Hematopoietic multipotent progenitor cell treated with erythropoietin and hydrocortisone succinate and interleukin-3 and kit ligand, for 6 days (in vitro differentiated cells): ENCODE results near the gene CACNA1G.

ENCODE experiments used
- DNase-seq: peaks from one replicate; pipeline ENCODE4 v3.0.0-alpha.2; 2015

Gene CACNA1G

DNA sequence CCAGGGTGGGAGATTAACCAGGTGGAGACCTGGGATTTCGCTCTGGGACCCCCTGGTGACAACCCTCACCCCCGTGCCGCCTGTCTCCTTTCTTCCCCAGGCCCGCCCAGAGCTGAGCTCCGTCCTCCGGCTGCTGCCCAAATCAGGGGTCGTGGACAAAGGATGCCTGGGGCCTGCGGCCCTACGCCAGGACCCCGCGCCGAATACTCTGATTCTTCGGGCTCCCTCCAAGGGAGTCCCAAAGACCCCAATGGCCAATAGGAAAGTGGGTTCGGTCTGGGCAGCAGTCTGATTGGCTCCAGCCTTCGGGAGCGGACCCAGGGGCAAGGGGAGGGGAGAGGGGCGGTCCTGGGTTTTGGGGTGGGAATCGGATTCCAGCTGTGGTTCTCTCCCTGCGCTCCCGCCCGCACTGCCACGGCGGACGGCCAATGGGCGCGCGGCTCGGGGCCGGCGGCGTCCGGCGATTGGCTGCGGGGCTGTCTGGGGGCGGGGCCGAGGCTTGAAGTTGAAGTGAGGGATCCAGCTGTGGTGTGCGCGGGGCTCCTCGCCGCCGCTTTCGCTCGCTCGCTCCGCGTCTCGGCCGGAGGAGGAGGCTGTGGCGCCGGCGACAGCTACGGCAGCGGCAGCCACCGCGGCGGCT, at the start of gene CACNA1G:
Gene CACNA1G (plus strand): TSS at position 531 of the 640 bp plus-strand sequence. CDS start 745 bp downstream, outside the sequence.
- DNase-seq = peak; percentile 92

- DNase-seq = no peak
Measured at GRCh38 chr17:50511058-50511457, 49.5 kb upstream of the CACNA1G start.

- DNase-seq = no peak
Measured at GRCh38 chr17:50513495-50513894, 47.0 kb upstream of the CACNA1G start.

GRCh38 chr17:50514388-50514787, 46.1 kb upstream of the CACNA1G start:
- DNase-seq = no peak

DNA sequence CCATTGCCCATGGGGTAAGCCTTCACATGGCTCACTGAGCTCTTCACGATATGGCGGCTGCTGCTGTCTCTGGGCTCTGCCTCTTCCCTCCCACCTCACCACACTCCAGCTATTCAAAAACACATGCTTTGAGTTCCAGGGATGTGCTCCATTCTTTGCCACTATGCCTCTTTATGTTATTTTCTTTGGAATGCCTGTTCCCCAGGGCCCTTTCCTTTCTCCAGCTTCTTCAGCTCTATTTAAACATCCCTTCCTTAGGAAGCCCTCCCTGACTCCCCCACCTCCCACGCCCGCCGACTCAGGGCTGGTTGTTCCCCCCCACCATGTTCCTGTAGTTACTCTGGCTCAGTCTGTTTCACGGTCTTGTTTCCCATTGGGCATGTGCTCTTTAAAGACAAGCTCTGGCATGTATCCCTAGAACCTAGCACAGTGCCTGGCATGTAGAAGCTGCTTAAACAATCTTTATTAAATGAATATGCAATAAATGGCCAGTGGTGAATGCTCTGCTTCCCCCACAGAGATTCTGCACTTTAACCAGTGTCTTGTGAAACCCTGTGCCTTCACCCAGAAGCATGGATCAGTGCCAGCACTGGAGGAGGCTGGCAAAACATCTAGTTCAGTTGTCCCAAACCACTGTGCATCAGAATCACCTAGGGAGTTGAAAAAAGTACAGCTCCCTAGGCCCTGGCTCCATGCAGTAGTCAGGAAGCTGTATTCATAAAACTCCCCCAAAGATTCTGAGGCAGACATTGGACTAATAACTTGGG, 45.4 kb upstream of the CACNA1G start:
- peak; percentile 32 for DNase-seq

DNA sequence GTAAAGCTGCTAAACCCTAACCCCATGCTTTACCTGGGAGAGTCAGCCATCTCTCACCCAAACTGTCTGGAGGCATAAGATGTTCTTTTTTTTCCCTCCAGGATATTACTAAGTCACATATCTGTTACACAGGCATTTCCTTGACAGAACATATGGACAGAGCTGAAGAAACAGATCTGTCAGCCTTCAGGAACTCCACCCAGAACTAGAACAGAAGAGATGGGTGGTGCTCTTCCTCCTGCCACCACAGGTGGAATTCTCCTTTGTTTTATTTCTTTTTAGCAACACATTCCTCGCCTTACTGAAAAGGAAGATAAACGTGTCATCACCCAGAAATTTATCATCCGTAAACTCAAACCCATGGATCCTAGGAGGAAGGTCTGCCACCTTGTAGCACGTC, 43.5 kb upstream of the CACNA1G start:
- DNase-seq = no peak

- no peak for DNase-seq
Measured at GRCh38 chr17:50517504-50518383, 42.8 kb upstream of the CACNA1G start.

GRCh38 chr17:50518384-50519023, 42.0 kb upstream of the CACNA1G start:
- DNase-seq = no peak

DNA sequence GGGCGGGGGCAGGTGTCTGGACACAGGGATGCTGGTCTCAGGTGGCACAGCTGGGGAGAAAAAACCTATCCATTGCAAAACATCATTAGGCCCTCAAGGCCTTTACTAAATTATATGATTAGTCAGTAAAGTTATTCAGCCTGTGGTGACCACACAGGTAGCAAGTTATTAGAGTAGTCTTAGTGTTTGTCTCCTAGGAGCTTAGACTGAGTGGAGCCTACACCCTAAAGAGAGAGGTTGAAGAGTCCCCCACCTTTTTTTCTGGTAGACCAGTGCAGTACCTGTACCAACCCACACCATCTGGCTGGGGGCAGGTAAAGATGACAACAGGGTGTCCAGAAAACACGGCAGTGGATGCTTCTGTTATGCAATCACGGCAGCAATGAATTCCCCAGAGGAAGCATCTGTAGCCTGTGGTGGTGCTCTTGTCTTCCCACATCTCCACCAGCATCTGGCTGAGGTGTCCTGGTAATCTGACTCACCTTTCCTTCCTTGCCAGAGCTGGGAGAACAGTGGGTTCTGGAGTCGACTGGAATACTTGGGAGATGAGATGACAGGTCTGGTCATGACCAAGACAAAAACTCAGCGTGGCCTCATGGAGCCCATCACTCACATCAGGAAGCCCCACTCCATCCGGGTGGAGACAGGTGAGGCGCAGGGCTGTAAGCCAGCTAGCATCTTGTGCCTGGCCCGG, 41.2 kb upstream of the CACNA1G start:
- no peak for DNase-seq

- no peak for DNase-seq
Measured at GRCh38 chr17:50520483-50520882, 40.0 kb upstream of the CACNA1G start.

- DNase-seq = no peak
Measured at GRCh38 chr17:50521514-50521913, 39.0 kb upstream of the CACNA1G start.

DNA sequence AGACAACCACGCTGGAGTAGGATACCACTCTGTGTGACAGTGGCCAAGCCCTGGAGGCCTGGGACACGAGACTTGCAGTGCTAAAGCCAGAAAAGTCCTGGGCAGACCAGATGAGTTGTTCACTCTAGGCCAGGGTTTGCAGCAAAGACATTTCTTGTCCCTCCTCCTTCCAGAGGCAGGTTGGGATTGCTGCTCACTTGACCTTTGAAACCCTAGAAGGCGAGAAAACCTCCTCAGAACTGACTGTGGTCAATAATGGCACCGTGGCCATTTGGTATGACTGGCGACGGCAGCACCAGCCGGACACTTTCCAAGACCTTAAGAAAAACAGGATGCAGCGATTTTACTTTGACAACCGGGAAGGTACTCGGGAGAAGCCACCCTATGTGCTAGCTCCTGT, 37.7 kb upstream of the CACNA1G start:
- DNase-seq = no peak

DNA sequence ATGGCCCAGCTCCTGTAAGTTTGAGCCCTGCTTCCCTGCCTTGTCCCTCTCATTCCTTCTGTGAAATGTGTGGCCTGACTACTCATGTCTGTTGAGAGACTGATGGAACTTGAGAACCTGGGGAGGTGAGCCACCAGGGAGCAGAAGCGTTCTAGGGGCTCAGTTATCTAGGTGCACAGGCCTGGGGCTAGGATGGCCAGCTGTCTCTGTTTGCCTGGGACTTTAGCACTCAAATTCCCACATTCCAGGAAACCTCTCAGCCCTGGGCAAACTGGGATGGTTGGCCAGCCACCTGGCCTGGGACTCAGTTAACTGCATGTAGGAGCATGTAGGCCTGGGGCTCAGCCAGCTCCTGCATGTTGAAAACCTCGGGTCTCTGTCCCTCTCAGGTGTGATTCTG, 37.3 kb upstream of the CACNA1G start:
- no peak for DNase-seq

DNA sequence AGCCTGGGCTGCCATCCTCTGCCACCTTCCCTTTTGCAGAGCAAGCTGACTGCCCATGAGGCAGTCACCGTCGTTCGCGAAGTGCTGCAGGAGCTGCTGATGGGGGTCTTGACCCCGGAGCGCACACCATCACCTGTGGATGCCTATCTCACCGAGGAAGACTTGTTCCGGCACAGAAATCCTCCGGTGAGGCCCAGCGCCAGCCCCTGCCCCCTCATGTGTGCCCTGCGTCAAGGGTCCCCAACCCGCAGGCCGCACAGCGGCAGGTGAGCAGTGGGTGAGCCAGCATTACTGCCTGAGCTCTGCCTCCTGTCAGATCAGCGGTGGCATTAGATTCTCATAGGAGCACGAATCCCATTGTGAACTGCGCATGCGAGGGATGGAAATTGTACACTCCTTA, 35.7 kb upstream of the CACNA1G start:
- no peak for DNase-seq

DNA sequence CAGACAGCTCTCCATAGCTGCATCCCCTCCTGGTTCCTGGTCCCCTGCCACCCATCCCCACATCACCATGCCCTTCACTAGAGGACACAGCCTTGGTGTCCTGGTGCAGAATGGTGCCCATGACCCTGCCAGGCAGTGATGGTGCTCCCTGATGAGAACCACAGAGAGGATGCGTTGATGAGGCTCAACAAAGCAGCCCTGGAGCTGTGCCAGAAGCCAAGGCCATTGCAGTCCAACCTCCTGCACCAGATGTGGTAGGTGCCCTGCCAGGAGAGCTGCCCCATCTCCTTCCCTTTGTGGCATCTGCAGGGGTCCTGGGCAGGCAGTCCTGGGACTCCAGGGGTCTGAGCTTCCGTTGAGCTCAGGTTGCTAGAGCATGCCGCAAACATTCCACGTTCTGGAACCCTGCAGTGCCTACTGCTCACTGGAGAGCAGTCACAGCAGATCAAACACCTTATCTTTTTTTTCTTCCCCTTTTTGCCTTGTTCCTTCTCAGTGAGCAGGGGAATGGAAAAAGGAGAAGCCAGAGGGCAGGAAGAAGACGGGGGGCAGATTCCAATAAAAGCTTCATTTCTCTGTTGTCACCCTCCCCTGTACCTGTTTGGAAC, 33.3 kb upstream of the CACNA1G start:
- DNase-seq = peak; percentile 43

DNA sequence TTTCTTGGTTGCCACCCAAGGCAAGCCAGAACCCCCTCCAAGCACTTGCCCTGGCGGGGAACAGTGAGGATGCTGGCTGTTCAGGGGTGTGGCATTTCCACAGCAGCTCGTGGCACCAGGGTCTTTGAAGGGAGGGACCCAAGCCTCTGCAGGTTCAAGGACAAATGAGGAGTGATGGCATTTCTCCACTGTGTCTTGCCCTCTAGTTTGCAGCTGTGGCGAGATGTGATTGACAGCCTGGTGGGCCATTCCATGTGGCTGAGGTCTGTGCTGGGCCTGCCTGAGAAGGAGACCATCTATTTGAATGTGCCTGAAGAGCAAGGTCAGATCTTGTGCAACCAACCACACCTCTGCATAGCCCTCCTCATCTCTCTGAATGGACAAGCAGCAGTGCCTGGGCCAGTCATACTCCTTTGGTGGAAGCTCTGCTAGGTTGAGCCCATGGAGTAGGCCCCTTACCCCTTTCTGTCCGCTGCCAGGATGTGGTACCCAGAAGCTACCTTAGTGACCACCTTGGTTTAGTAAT, 32.5 kb upstream of the CACNA1G start:
- DNase-seq = no peak

DNA sequence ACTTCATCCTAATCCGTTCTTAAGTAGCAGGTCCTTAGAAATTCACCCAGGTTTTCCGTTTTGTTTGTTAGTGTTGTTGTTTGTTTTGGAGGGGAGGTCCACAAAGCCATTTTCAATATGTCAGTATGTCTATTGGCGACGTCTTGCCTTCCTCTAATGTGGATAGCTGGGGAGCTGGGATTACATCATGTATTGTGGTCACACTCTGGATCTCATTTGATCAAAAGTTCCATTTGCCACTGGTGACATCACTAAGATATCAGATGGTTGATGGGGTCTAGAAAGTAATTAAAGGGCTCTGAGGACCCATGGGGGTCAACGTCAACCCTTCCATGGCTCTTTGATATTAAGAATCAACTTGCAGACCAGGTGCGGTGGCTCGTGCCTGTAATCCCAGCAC, 30.7 kb upstream of the CACNA1G start:
- no peak for DNase-seq

DNA sequence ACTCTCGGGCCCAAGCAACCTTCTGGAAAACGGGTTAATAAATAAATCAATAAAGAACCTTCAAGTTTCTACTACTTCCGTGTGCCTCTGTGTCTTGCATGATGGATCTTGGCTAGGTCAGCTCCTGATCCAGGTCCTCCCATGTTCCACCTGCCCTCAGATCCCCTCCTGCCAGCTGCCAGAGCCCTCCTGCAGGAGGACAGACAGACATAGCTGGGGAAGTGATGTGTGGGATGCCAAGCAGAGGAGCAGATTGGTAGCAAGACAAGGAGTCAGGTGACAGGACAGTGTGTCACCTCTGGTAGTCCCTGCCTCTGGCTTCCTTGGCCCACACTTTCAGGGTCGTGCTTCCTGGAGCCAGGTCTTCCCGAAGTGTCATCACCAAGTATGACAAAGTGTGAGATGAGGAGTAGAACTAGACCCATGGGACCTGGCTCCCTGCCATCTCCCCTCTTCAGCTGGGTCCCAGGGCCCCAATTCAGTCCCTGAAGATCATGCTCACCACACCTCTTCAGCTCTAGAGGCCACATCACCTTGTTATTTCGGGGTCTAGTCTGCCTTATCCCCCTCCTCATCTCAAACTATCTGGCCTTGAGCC, 29.0 kb upstream of the CACNA1G start:
- peak; percentile 39 for DNase-seq

DNA sequence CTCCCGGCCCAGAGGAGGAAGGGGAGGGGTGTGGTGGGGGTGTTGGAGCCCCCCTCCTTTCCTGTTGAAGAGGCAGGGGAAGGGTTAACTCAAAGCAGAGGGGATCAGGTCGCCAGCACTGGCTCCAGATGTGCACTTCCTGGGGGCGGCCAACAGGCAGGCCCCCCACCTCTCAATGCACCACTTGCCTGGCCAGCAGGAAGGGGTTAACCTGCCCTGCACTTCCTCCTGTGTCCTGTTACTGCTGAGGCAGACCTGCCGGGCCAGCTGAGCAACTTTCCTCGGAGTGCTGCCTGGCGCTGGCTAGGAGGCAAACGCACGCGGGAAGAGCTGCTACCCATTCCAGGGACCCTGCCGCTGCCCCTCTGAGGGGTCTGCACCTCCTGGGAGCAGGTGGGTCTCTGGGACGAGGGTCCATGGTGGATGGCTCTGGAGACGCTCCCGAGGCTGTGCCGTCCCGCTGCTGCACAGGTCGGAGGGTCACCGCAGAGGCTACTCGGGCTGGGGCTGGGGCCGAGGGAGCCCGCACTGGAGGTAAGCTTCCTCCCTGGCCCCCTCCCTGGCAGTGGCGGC, 28.0 kb upstream of the CACNA1G start, which contains the start of gene EPN3:
Gene EPN3 (plus strand): TSS at position 284 of the 573 bp plus-strand sequence. CDS start 3,822 bp downstream, outside the sequence.
- DNase-seq = peak; percentile 43

DNA sequence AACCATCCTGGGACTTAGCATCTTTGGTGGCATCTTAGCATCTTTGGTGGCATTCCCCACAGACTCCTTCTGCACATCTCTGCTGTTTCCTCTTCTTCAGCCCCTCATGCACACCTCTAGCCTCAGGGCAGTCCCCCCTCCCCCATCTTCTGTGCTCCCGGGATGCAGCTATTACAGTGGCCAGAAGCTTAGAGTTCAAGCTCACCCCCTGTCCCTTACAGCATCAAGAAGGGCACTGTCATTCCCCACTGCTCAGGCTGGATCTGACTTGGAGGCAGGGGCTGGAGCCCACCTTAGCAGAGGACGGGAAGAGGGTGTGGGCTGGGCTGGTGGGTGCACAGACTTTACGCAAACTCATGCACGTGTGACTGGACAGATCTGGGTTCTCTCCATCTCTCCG, 27.3 kb upstream of the CACNA1G start:
- DNase-seq = no peak

DNA sequence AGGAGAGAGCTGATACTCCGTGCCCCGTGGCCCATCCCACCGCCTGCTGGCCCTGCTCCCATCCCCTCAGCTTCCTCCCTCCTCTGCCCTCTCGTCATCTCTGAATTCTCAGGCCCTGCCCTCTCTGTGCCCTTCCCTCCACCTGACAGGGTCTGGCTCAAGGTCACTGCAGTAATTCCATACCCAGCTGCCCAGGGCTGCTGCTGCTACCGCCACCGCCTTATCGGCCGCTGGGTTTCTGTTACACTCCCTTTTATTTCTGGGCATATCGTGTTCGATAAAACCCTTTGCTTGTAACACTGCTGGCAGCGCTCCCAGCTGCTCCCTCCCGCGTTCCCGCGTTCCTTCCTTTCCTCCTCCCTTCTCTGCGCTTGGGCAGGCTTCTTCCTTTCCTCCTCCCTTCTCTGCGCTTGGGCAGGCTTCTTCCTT, 26.8 kb upstream of the CACNA1G start:
- DNase-seq = peak; percentile 92
